GM23338 (cell line): ENCODE data around the gene SLC30A5.

Experiments
- CREB1 ChIP-seq: fragments of 250-450 bp; sonication (Bioruptor Pico); IDR thresholded peaks from 2 replicates; pipeline ENCODE4 v1.5.0; 2020; ENCODE audit warnings: low read depth, mild to moderate bottlenecking, moderate library complexity
- CTCF ChIP-seq, 2 experiments: fragments of 200-600 bp in 1 of 2; sonication (generic) in 1 of 2; conservative IDR thresholded peaks; 2 replicates each; pipeline versions ENCODE4 v1.5.1 to v1.6.1; 2016 to 2017; ENCODE audit warnings: antibody characterized with exemption in 2 of 2, low read depth in 2 of 2, mild to moderate bottlenecking in 2 of 2, moderate library complexity in 1 of 2
- EZH2 ChIP-seq: fragments of 200-600 bp; sonication (generic); IDR thresholded peaks from one replicate; pipeline ENCODE4 v1.8.0; 2017; ENCODE audit warnings: antibody characterized with exemption, mild to moderate bottlenecking, low read depth; ENCODE audit not compliant: unreplicated experiment
- EZH2phosphoT487 ChIP-seq: fragments of 200-600 bp; sonication (generic); IDR thresholded peaks from one replicate; pipeline ENCODE4 v1.8.1; 2018; ENCODE audit warnings: antibody characterized with exemption; ENCODE audit not compliant: unreplicated experiment
- JUNB ChIP-seq: IDR thresholded peaks from one replicate; pipeline ENCODE4 v1.6.1; 2016; ENCODE audit warnings: antibody characterized with exemption; ENCODE audit not compliant: unreplicated experiment
- POLR2AphosphoS5 ChIP-seq: IDR thresholded peaks from 2 replicates; pipeline ENCODE4 v1.6.1; 2016; ENCODE audit warnings: antibody characterized with exemption, low read depth
- REST ChIP-seq: IDR thresholded peaks from one replicate; pipeline ENCODE4 v1.6.1; 2018; ENCODE audit warnings: antibody characterized with exemption; ENCODE audit not compliant: unreplicated experiment
- ZNF114 ChIP-seq: fragments of 250-450 bp; sonication (Bioruptor Pico); IDR thresholded peaks from 2 replicates; pipeline ENCODE4 v1.5.0; 2020; ENCODE audit warnings: mild to moderate bottlenecking, moderate library complexity

DNA sequence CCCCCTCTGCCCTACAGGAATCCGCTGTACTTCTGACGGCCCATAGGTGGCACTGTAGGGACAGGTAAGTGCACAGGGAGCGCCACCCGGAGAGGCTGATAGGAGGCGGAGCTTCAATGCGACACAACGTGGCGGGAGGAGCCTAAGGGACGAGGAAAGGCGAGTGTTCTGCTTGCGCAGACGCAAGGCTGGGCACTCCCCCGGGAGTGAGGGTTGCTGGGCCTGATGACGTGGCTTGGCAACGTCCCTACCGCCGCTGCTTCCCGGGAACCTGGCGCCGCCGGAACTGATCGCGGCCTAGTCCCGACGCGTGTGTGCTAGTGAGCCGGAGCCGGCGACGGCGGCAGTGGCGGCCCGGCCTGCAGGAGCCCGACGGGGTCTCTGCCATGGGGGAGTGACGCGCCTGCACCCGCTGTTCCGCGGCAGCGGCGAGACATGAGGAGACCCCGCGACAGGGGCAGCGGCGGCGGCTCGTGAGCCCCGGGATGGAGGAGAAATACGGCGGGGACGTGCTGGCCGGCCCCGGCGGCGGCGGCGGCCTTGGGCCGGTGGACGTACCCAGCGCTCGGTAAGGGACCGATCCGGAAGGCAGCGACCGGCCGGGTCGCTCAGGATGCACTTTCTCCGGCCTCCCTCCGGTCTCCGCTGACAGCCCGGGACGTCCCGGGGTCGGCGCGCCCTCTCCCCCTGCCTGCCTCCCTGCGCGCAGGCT lies at the start of gene SLC30A5:
- TF ChIP-seq POLR2AphosphoS5 (peak; percentile 93), CTCF (conservative IDR thresholded peaks at IDR 0.05; ENCODE audit: low read depth in 2 of 2) (peak; percentile 94 to 99), EZH2 (no peak), CREB1 (peak; percentile 93), EZH2phosphoT487 (no peak), REST (no peak), JUNB (no peak), ZNF114 (no peak)
